Dermis blood vessel endothelial cell (primary cell): ENCODE data around the gene DENND1A. TPM values are rescaled to one million over a fixed set of nuclear protein-coding genes. Genes with fewer than 3 reads are reported as not detected.

Experiments used
- DNase-seq: peaks from one replicate; pipeline ENCODE4 v3.0.0; 2010
- total RNA-seq: library from RNA; depleted of rRNA; stranded (reverse); fragments of >200 nt; gene quantifications from 2 replicates; pipeline ENCODE4 v1.2.3, GENCODE V29; 2014

Gene DENND1A
- total RNA-seq, 1 donor from 2014 or later: 9.5 TPM

- no peak for DNase-seq
Measured at GRCh38 chr9:123556464-123557435, 373.2 kb downstream of the DENND1A start.

- DNase-seq: no peak
Measured at GRCh38 chr9:123555646-123556045, 374.3 kb downstream of the DENND1A start.

GRCh38 chr9:123552530-123552929, 377.4 kb downstream of the DENND1A start:
- no peak for DNase-seq

GRCh38 chr9:123551734-123552133, 378.2 kb downstream of the DENND1A start:
- no peak for DNase-seq

GRCh38 chr9:123550797-123551196, 379.1 kb downstream of the DENND1A start:
- DNase-seq: no peak

GRCh38 chr9:123550012-123550411, 379.9 kb downstream of the DENND1A start:
- DNase-seq: no peak

- peak; percentile 17 for DNase-seq
Measured at GRCh38 chr9:123548741-123549545, 381.0 kb downstream of the DENND1A start.

- peak; percentile 68 for DNase-seq
Measured at GRCh38 chr9:123544007-123544827, 385.7 kb downstream of the DENND1A start.

GRCh38 chr9:123543492-123543891, 386.4 kb downstream of the DENND1A start:
- DNase-seq: no peak

- peak; percentile 39 for DNase-seq
Measured at GRCh38 chr9:123542435-123543225, 387.3 kb downstream of the DENND1A start.

- no peak for DNase-seq
Measured at GRCh38 chr9:123541411-123541810, 388.5 kb downstream of the DENND1A start.

GRCh38 chr9:123540457-123540856, 389.5 kb downstream of the DENND1A start:
- no peak for DNase-seq

- DNase-seq: no peak
Measured at GRCh38 chr9:123537809-123538208, 392.1 kb downstream of the DENND1A start.

- DNase-seq: no peak
Measured at GRCh38 chr9:123536455-123536868, 393.5 kb downstream of the DENND1A start.

- no peak for DNase-seq
Measured at GRCh38 chr9:123534336-123534735, 395.6 kb downstream of the DENND1A start.

- DNase-seq: no peak
Measured at GRCh38 chr9:123530244-123530643, 399.7 kb downstream of the DENND1A start.

- DNase-seq: no peak
Measured at GRCh38 chr9:123528501-123528900, 401.4 kb downstream of the DENND1A start.

GRCh38 chr9:123527981-123528380, 401.9 kb downstream of the DENND1A start:
- DNase-seq: no peak

GRCh38 chr9:123525957-123526356, 404.0 kb downstream of the DENND1A start:
- no peak for DNase-seq

GRCh38 chr9:123525424-123525823, 404.5 kb downstream of the DENND1A start:
- no peak for DNase-seq

- DNase-seq: no peak
Measured at GRCh38 chr9:123524866-123525265, 405.1 kb downstream of the DENND1A start.

- no peak for DNase-seq
Measured at GRCh38 chr9:123523845-123524244, 406.1 kb downstream of the DENND1A start.
